ENCODE data around the gene GATA2. TPM values are rescaled to one million over a fixed set of nuclear protein-coding genes. Genes with fewer than 3 reads are reported as not detected.

The GATA2 gene
- total RNA-seq, 4 donors from 2014 or later = 5.4 to 16.0 (median 8.1) TPM

DNA sequence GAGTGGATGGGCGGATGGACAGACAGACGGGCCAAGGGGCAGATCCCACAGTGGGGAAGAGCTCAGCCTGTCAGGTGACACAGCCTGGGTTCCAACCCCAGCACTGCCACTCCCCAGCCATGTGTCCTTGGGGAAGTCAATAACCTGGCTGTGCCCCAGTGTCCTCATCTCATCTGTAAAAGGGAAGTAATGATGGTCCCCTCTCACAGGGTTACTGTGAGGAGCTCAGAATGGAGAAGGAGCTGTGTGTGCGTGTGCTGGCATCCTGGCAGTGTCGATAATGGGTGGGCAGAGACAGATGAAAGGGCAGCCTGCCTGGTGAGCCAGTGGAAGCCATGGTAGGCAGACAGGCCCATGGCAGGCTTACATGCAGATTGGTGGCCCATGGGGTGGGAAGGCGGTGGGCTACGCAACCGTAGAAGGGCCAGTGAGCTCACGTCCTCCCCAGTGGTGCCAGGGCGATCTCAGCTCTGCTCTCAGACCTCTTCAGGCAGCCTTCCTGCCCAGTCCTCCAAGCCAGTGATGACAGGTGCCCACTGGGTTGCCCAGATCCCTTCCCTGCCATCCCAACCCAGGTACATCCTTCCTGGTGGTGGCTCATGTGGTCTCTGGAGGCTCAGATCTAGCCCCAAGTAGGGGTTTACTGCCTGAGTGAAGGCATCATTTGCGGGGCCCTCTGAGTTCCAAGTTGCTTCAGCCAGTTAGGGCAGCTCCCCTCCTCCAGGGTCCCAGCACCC, 24.0 kb downstream of the GATA2 start:
- 81 to 91% methylated on average over 4 to 5 of the region's 10 CpGs for WGBS, 2 donors (ENCODE audit: low coverage in 1 of 2)
- H3K27me3 ChIP-seq = peaks cover 79% of the 10 kb centered on the region
- no peak for TF ChIP-seq POLR2AphosphoS5 (IDR thresholded peaks at IDR 0.05)

DNA sequence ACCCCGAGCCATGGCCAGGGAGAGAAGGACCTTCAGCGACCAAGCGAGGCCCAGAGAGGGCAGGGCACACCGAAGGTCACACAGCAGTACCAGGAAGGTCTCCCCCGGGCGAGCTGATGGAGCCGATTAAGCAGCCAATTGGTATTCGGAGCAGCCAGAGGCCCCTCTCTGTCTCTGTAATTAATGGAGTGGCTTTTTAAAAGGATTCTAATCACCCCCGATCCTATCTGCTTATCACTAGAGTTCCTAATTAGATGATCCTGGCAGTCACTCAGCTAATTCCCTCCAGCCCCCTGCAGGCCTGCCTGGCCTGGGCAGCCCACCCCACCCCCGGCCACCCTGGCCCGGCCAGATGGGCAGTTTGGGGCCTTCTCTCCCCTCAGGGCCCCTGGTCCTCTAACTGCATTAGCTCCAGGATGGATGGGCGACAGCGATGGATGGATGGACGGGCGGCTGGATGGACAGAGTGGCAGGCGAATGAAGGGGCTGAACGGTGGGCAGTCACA, 24.7 kb downstream of the GATA2 start:
- H3K4me3 ChIP-seq = no peak overlapping the region
- H3K36me3 ChIP-seq = no peaks in the 10 kb centered on the region
- no peaks in the 10 kb centered on the region for H3K4me1 ChIP-seq
- no peak for ATAC-seq
- peaks cover 77% of the 10 kb centered on the region for H3K27me3 ChIP-seq
- peaks cover 0 to 6% (median 0%) of the 10 kb centered on the region in 3 donors for H3K9me3 ChIP-seq
- 56 to 80% methylated on average over 1 to 5 of the region's 17 CpGs for WGBS, 2 donors (ENCODE audit: low coverage in 1 of 2)
- H3K27ac ChIP-seq = no peak overlapping the region
- TF ChIP-seq POLR2AphosphoS5 (IDR thresholded peaks at IDR 0.05) (no peak), EP300 (IDR thresholded peaks at IDR 0.05) (no peak), POLR2A (IDR thresholded peaks at IDR 0.05) (no peak)
- TF ChIP-seq, protein P1, sequence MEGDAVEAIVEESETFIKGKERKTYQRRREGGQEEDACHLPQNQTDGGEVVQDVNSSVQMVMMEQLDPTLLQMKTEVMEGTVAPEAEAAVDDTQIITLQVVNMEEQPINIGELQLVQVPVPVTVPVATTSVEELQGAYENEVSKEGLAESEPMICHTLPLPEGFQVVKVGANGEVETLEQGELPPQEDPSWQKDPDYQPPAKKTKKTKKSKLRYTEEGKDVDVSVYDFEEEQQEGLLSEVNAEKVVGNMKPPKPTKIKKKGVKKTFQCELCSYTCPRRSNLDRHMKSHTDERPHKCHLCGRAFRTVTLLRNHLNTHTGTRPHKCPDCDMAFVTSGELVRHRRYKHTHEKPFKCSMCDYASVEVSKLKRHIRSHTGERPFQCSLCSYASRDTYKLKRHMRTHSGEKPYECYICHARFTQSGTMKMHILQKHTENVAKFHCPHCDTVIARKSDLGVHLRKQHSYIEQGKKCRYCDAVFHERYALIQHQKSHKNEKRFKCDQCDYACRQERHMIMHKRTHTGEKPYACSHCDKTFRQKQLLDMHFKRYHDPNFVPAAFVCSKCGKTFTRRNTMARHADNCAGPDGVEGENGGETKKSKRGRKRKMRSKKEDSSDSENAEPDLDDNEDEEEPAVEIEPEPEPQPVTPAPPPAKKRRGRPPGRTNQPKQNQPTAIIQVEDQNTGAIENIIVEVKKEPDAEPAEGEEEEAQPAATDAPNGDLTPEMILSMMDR (IDR thresholded peaks at IDR 0.05) = no peak

More for the DNA sequence above, 24.0 kb downstream of the GATA2 start:
- peaks cover 0 to 6% (median 0%) of the 10 kb centered on the region in 3 donors for H3K9me3 ChIP-seq
- H3K36me3 ChIP-seq = no peaks in the 10 kb centered on the region
- no peak overlapping the region for H3K27ac ChIP-seq
- H3K4me1 ChIP-seq = no peaks in the 10 kb centered on the region
- no peak overlapping the region for H3K4me3 ChIP-seq
- ATAC-seq = no peak

- Histone ChIP-seq H3K27me3 (peaks cover 66% of the 10 kb centered on the region), H3K4me1 (no peaks in the 10 kb centered on the region), H3K27ac (no peak within 1 kb of the TSS), H3K4me3 (no peak within 1 kb of the TSS), H3K9me3 (peaks cover 0 to 6% (median 0%) of the 10 kb centered on the region in 3 donors), H3K36me3 (no peaks in the 10 kb centered on the region)
- no peak for ATAC-seq
- TF ChIP-seq POLR2AphosphoS5 (IDR thresholded peaks at IDR 0.05) (no peak), POLR2A (IDR thresholded peaks at IDR 0.05) (no peak), EP300 (IDR thresholded peaks at IDR 0.05) (no peak)
- TF ChIP-seq, protein P1 (IDR thresholded peaks at IDR 0.05) = no peak
- 83 to 90% methylated on average over 8 to 12 of the region's 14 CpGs for WGBS, 2 donors (ENCODE audit: low coverage in 1 of 2)
Measured at GRCh38 chr3:128466840-128467541, 26.0 kb downstream of the GATA2 start, which contains the start of gene DNAJB8. Gene DNAJB8, minus strand, starts transcription at chr3:128466890. Its CDS starts 3,645 bp downstream, at chr3:128463245.

GRCh38 chr3:128464702-128465101, 28.3 kb downstream of the GATA2 start:
- no peak overlapping the region for H3K4me3 ChIP-seq
- 0 to 29% methylated on average over 1 of the region's 1 CpG for WGBS, 2 donors (ENCODE audit: low coverage in 1 of 2)
- no peaks in the 10 kb centered on the region for H3K36me3 ChIP-seq
- H3K27me3 ChIP-seq = peaks cover 49% of the 10 kb centered on the region
- H3K4me1 ChIP-seq = no peaks in the 10 kb centered on the region
- no peak overlapping the region for H3K27ac ChIP-seq
- H3K9me3 ChIP-seq = no peaks in the 10 kb centered on the region
- ATAC-seq = no peak
- TF ChIP-seq, protein P1 (IDR thresholded peaks at IDR 0.05) = no peak

DNA sequence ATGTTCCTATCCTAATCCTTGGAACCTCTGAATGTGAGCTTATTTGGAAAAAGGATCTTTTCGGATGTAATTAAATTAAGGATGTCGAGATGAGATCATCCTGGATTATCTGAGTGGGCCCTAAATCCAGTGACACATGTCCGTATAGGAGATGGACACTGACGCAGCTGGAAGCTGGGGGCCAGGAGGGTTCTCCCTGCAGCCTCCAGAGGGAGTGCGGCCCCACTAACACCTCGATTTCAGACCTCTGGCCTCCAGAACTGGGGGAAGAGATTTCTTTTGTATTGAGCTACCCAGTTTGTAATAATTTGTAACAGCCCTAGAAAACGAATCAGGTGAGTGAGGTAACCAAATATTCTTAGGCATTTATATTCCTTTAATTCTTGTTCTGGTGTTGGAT, 28.8 kb downstream of the GATA2 start:
- 43 to 66% methylated on average over 4 to 7 of the region's 7 CpGs for WGBS, 2 donors (ENCODE audit: low coverage in 1 of 2)
- Histone ChIP-seq H3K36me3 (no peaks in the 10 kb centered on the region), H3K9me3 (no peaks in the 10 kb centered on the region), H3K4me1 (no peaks in the 10 kb centered on the region), H3K27ac (no peak overlapping the region), H3K4me3 (no peak overlapping the region), H3K27me3 (peaks cover 44% of the 10 kb centered on the region)
- ATAC-seq = no peak
- no peak for TF ChIP-seq EP300 (IDR thresholded peaks at IDR 0.05)
- TF ChIP-seq, protein P1 (IDR thresholded peaks at IDR 0.05) = peak in 1 of 4 experiments; percentile 19

Measured in gastroesophageal sphincter (tissue), 4 donors.